Activated CD4-positive, alpha-beta memory T cell treated with anti-CD3 and anti-CD28 coated beads for 36 hours (primary cell): ENCODE measurements around the gene CYTH4. TPM values are rescaled to one million over a fixed set of nuclear protein-coding genes. Genes with fewer than 3 reads are reported as not detected.

Experiments used
- CTCF ChIA-PET: fragments of 350-600 bp; sonication (Branson Sonifier 250); formaldehyde crosslinking; loops from one replicate; lab custom pipeline; 2021; ENCODE audit warnings: antibody characterized with exemption, inconsistent platforms; lab: Charles Lee
- POLR2A ChIA-PET: fragments of 350-600 bp; sonication (Branson Sonifier 250); formaldehyde crosslinking; loops from one replicate; lab custom pipeline; 2021; ENCODE audit warnings: antibody characterized with exemption; lab: Charles Lee
- DNase-seq: peaks from one replicate; pipeline ENCODE4 v3.0.0-alpha.2; 2020
- H3K27ac Mint-ChIP-seq: one replicate; pipeline ENCODE4 v1.8.0; 2021; ENCODE audit warnings: mixed read lengths
- H3K27me3 Mint-ChIP-seq: one replicate; pipeline ENCODE4 v1.8.0; 2021; ENCODE audit warnings: mixed read lengths
- H3K36me3 Mint-ChIP-seq: one replicate; pipeline ENCODE4 v1.8.0; 2021; ENCODE audit warnings: mixed read lengths
- H3K4me1 Mint-ChIP-seq: one replicate; pipeline ENCODE4 v1.8.0; 2021; ENCODE audit warnings: low read depth, mixed read lengths
- H3K4me3 Mint-ChIP-seq: one replicate; pipeline ENCODE4 v1.8.0; 2021; ENCODE audit warnings: mild to moderate bottlenecking, mixed read lengths
- H3K9me3 Mint-ChIP-seq: one replicate; pipeline ENCODE4 v1.8.0; 2021; ENCODE audit warnings: mixed read lengths
- intact Hi-C: fragments of 100-400 bp; cut with micrococcal nuclease; formaldehyde crosslinking; loops from one replicate; pipeline ENCODE4 v1.15.1; 2023
- total RNA-seq, 2 experiments: library from RNA; stranded (reverse); gene quantifications; one replicate each; pipeline ENCODE4 v1.2.3, GENCODE V29; 2021

Gene CYTH4
- total RNA-seq, 2 experiments from 2014 or later, result 58.7 to 60.5 TPM

DNA sequence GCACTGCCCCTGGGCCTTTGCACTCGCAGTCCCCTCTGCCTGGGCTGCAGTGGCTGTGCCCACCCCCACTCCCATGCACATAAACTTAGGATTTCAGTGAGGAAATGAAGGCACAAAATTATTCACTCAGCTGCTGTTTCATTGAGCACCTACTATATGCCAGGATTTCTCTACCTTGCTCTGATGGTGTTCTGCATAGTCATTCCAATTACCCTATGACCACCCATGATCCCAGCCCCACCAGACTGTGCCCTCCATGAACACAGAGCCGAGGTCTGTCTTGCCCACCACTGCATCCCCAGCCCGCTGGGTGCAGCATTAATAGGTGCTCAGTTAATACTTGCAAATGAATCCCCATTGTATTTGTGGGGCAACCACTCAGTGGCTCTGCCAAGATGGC, 10.9 kb downstream of the CYTH4 start:
- H3K4me1 Mint-ChIP-seq, result peaks cover 67% of the 10 kb centered on the region
- ChIA-PET CTCF (no interaction called here), POLR2A (no interaction called here)
- H3K36me3 Mint-ChIP-seq, result peaks cover 35% of the 10 kb centered on the region
- no peak for DNase-seq
- intact Hi-C loops, result no loop called here
- no peak overlapping the region for H3K4me3 Mint-ChIP-seq
- H3K27ac Mint-ChIP-seq, result no peak overlapping the region
- H3K27me3 Mint-ChIP-seq, result no peaks in the 10 kb centered on the region
- no peaks in the 10 kb centered on the region for H3K9me3 Mint-ChIP-seq

DNA sequence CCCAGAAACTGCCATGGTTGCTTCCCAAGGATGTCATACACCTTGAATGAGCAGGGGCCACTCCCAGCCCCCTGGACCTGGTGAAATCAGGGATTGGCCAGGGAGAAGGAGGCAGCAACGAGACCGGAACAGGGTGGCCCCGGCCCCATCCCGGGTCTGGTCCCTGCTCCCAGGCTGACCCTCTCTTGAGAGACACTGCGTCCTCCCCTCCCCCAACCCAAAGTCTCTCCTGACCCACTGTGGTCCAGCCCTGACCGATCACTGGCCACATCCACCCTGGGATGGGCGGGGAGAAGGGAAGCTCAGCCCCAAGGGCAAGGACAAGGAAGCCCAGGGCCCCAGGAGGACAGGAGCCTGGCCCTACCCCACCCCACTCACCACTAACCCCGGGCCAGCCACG, 12.4 kb downstream of the CYTH4 start:
- Mint-ChIP-seq H3K36me3 (peaks cover 31% of the 10 kb centered on the region), H3K9me3 (no peaks in the 10 kb centered on the region), H3K4me3 (no peak overlapping the region), H3K27me3 (no peaks in the 10 kb centered on the region), H3K4me1 (peaks cover 63% of the 10 kb centered on the region), H3K27ac (peak overlapping the region; percentile 25)
- DNase-seq, result no peak
- intact Hi-C loops, result no loop called here
- ChIA-PET POLR2A (no interaction called here), CTCF (interaction anchor here (1.5 kb wide), 1 partner anchor 22 kb away, joined by 3 read pairs; no protein-coding TSS in a partner anchor)

DNA sequence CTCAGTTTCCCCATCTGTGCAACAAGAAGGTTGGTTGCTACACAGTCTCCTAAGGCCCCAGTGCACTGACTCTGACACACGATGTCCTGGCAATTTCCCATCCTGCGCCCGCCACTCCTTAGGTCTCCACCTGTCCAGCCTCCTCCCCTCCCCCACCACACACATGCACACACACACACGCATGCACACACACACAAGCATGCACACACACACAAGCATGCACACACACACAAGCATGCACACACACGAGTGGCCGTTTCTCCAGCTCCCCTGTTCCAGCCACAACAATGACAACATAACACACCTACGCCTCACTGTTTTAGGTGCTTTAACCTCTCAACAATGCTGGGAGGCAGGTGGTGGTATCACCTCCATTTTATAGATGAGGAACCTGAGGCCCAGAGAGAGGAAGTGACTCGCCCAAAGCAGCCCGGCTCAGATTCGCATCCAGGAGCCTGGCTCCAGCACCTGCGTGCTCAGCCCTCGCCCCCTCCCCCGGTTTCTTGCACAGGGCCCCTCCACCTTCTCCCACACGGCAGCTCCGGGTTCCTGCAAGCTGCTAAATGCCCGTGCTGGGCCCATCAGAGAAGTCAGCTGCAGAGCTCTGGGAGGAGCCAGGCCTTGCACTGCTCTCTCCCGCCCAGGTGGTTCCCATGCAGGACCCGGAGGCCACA, 13.0 kb downstream of the CYTH4 start:
- Mint-ChIP-seq H3K4me1 (peaks cover 64% of the 10 kb centered on the region), H3K27ac (peak overlapping the region; percentile 33), H3K4me3 (no peak overlapping the region), H3K36me3 (peaks cover 32% of the 10 kb centered on the region), H3K9me3 (no peaks in the 10 kb centered on the region), H3K27me3 (no peaks in the 10 kb centered on the region)
- intact Hi-C loops, result no loop called here
- no peak for DNase-seq
- CTCF ChIA-PET, result interaction anchor here (1.0 to 1.5 kb wide), 3 partner anchors 8 to 30 kb away, joined by 3 to 4 read pairs (median 3); no protein-coding TSS in a partner anchor
- POLR2A ChIA-PET, result no interaction called here

DNA sequence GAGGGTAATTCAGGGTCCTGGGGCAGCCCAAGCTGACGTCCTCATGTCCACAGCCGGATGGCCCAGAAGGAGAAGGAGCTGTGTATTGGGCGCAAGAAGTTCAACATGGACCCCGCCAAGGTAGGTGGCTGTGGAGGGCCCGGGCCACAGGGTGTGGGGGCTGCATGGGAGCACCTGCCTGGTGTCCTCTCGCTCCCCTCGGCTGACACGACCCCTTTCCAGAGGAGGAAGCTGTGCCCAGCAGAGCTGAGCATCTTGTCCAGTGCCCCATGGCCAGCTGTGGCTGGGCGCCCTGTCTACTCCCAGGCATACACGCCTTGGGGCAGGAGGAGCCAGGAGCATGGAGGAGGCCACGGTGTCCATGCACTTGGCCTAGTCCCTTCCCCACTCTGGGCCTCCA, 13.6 kb downstream of the CYTH4 start:
- intact Hi-C loops, result no loop called here
- no peaks in the 10 kb centered on the region for H3K9me3 Mint-ChIP-seq
- no peak overlapping the region for H3K4me3 Mint-ChIP-seq
- peak overlapping the region; percentile 33 for H3K27ac Mint-ChIP-seq
- H3K36me3 Mint-ChIP-seq, result peaks cover 37% of the 10 kb centered on the region
- no peak for DNase-seq
- ChIA-PET CTCF (interaction anchor here (1.0 to 1.9 kb wide), 5 partner anchors 9 to 133 kb away, joined by 3 to 6 read pairs (median 3); no protein-coding TSS in a partner anchor), POLR2A (interaction anchor here (1.4 kb wide), 1 partner anchor 15 kb away, joined by 3 read pairs; no protein-coding TSS in a partner anchor)
- H3K27me3 Mint-ChIP-seq, result no peaks in the 10 kb centered on the region
- H3K4me1 Mint-ChIP-seq, result peaks cover 65% of the 10 kb centered on the region

DNA sequence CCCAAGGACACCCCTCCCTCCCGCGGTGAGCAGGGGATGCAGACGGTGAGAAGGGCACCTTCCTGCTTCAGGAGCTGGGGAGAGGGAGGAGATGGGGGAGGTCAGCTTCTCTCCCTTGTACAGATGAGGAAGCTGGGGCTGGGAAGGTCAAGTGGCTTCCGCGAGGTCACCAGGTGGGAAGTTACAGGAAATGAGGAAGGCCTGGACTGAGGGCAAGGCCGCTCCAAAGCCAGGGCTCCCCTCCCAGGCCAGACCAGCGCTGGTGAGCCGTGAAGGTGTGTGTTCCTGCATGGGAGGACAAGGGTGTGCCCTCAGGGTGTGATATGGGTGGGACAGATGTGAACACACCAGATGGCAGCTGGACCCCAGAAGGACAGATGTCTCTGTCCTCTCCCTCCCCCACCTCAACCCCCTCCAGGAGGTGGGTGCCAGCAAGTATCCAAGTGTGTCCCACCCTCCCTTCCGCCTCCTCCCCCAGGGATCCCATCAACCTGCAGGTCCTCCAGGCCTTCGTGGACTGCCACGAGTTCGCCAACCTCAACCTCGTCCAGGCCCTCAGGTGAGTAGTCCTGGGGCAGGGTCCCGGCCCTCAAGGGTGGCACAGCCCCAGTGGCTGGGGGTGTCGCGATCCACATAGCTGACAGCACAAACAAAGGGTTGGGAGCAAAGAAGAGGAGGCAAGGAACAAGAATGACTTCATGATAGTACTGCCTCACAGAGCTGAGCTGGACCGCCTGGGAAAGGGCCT, 16.6 kb downstream of the CYTH4 start:
- H3K27me3 Mint-ChIP-seq, result no peaks in the 10 kb centered on the region
- H3K9me3 Mint-ChIP-seq, result no peaks in the 10 kb centered on the region
- ChIA-PET CTCF (interaction anchor here (0.9 to 3.5 kb wide), 4 partner anchors 8 to 39 kb away, joined by 3 to 10 read pairs (median 4); no protein-coding TSS in a partner anchor), POLR2A (interaction anchor here (1.2 kb wide), 1 partner anchor 16 kb away, joined by 3 read pairs; no protein-coding TSS in a partner anchor)
- H3K4me1 Mint-ChIP-seq, result peaks cover 69% of the 10 kb centered on the region
- H3K36me3 Mint-ChIP-seq, result peaks cover 35% of the 10 kb centered on the region
- peak overlapping the region; percentile 56 for H3K27ac Mint-ChIP-seq
- intact Hi-C loops, result no loop called here
- no peak for DNase-seq
- H3K4me3 Mint-ChIP-seq, result no peak overlapping the region

DNA sequence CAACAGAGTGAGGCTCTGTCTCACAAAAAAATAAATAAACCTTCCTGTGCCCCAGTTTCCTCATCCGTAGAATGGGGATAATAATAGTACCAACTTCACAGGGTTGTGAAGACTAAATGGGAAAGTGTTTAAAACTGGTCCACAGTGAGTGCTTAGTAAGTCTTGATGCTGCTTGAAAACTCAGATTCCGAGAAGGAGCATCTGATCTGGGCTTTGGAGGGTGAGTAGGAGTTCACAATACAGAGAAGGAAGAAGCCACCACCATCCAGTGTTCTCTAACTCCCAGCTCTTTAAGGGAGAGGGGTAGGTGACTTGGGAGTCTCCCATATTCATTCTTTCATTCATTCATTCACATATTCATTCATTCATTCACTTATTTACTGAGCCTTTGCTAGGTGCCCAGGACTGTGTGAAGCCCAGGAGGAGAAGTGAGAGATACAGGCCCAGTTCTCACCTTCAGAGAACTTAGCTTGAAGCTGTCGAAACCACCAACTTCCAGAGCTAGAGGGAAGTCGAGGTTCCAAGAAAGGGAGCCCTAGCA, 17.7 kb downstream of the CYTH4 start:
- no peak for DNase-seq
- ChIA-PET CTCF (interaction anchor here (1.0 to 3.5 kb wide), 4 partner anchors 16 to 40 kb away, joined by 3 to 10 read pairs (median 3); no protein-coding TSS in a partner anchor), POLR2A (interaction anchor here (0.8 to 1.2 kb wide), 2 partner anchors 15 to 18 kb away, joined by 3 to 6 read pairs; partner anchors contain the start of gene CYTH4)
- Mint-ChIP-seq H3K36me3 (peaks cover 36% of the 10 kb centered on the region), H3K4me3 (peak overlapping the region; percentile 28), H3K27ac (peak overlapping the region; percentile 94), H3K9me3 (no peaks in the 10 kb centered on the region), H3K4me1 (peaks cover 72% of the 10 kb centered on the region), H3K27me3 (no peaks in the 10 kb centered on the region)
- intact Hi-C loops, result no loop called here

DNA sequence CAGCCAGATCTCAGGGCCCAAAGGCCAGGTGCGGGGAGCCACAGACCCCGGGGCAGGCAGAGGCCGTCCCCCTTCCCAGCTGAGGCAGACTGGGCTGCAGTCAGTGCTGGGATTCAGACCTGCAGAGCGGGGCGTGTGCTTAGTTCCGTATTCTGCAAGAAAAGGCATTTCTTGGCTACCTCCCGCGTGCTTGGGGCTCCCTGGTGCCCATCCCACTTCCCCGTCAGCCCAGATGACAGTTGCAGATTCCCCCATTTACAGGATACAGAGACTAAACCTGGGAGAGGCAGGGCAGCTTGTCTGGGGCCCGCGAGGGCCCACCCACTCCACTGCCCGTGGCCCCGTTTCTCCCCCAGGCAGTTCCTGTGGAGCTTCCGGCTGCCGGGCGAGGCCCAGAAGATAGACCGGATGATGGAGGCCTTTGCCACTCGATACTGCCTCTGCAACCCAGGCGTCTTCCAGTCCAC, 18.3 kb downstream of the CYTH4 start:
- DNase-seq, result peak; percentile 64
- CTCF ChIA-PET, result interaction anchor here (1.0 to 2.4 kb wide), 4 partner anchors 16 to 40 kb away, joined by 3 to 9 read pairs (median 3); no protein-coding TSS in a partner anchor
- Mint-ChIP-seq H3K36me3 (peaks cover 36% of the 10 kb centered on the region), H3K4me1 (peaks cover 72% of the 10 kb centered on the region), H3K4me3 (peak overlapping the region; percentile 64), H3K27ac (peak overlapping the region; percentile 94), H3K27me3 (no peaks in the 10 kb centered on the region), H3K9me3 (no peaks in the 10 kb centered on the region)
- POLR2A ChIA-PET, result interaction anchor here (0.8 kb wide), 2 partner anchors 19 to 28 kb away, joined by 3 to 6 read pairs; partner anchors contain the start of gene CYTH4
- intact Hi-C loops, result no loop called here

DNA sequence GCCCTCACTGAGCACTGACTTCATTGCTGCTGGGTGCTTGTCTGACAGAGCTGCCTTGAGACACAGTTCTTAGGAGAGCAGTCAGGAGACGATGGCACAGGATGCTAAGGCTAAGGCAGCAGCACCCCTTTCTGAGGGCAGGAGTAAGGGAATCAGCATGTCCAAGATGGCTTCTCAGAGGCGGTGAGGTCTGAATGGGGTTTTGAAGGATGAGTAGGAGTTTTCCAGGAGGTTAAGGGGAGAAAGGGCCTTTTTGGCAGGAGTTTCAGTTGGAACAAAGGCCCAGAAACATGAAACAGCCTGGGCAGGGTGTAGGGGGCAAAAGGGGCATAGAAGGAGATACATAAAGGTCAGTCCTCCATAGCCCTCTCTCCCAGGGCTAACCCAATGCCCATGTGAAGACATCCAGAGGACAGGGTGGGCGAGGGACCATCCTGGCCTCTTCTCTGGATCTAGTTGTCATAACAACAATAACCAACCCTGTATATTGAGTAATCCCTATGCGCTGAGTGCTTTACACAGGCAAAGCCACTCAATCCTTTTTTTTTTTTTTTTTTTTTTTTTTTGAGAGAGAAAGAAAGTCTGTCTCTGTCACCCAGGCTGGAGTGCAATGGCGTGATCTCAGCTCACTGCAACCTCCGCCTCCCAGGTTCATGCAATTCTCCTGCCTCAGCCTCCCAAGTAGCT, 19.0 kb downstream of the CYTH4 start:
- intact Hi-C loops, result no loop called here
- peak overlapping the region; percentile 64 for H3K4me3 Mint-ChIP-seq
- DNase-seq, result no peak
- H3K27me3 Mint-ChIP-seq, result no peaks in the 10 kb centered on the region
- peaks cover 77% of the 10 kb centered on the region for H3K4me1 Mint-ChIP-seq
- H3K9me3 Mint-ChIP-seq, result no peaks in the 10 kb centered on the region
- H3K27ac Mint-ChIP-seq, result peak overlapping the region; percentile 94
- peaks cover 40% of the 10 kb centered on the region for H3K36me3 Mint-ChIP-seq
- ChIA-PET CTCF (interaction anchor here (1.0 to 2.4 kb wide), 4 partner anchors 15 to 40 kb away, joined by 3 to 9 read pairs (median 3); no protein-coding TSS in a partner anchor), POLR2A (interaction anchor here (0.8 kb wide), 2 partner anchors 19 to 29 kb away, joined by 3 to 6 read pairs; partner anchors contain the start of gene CYTH4)

DNA sequence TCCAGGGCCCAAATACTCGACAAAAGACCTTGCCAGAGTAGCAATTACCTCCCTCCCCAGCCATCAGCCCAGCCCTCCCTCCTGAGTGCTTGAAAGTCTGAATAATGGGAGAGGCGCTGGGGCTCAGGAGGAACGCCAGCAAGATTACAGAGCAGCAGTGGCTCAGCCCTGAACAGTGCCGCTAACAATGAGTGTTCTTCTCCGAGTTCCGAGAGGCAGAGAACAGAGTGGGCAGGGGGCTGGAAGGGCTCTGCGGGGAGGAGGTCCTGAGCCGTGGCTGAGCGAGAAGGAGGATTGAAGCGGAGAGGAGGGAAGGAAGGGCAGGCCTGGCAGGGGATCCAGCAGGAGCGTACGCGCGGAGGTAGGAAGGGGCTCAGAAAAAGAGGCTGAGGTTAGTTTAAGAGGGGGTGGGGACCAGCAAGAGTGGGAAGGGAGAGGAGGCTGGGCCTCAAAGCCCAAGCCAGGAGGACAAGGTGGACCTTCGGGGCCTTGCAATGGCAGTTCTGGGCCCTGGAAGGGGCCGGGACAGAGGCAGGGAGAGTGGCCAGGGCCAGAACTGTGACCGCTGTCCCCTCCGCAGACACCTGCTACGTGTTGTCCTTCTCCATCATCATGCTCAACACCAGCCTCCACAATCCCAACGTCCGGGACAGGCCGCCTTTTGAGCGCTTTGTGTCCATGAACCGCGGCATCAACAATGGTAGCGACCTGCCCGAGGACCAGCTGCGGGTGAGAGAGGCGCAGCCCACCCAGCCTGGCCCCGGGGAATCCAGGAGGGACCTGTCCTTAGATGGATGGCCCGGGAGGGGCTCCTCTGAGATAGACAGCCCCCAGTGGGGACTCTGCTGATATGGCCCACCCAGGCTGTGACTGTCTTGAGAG, 20.6 kb downstream of the CYTH4 start:
- no peaks in the 10 kb centered on the region for H3K27me3 Mint-ChIP-seq
- peak overlapping the region; percentile 91 for H3K27ac Mint-ChIP-seq
- ChIA-PET POLR2A (interaction anchor here (1.2 kb wide), 1 partner anchor 20 kb away, joined by 5 read pairs; the partner anchor contains the start of gene CYTH4), CTCF (interaction anchor here (0.7 to 2.4 kb wide), 2 partner anchors 42 to 169 kb away, joined by 3 to 9 read pairs; no protein-coding TSS in a partner anchor)
- no peaks in the 10 kb centered on the region for H3K9me3 Mint-ChIP-seq
- H3K4me1 Mint-ChIP-seq, result peaks cover 87% of the 10 kb centered on the region
- intact Hi-C loops, result loop anchor here (1.0 kb wide), 1 partner anchor 21 kb away; the partner anchor contains the start of gene CYTH4
- peaks cover 39% of the 10 kb centered on the region for H3K36me3 Mint-ChIP-seq
- no peak for DNase-seq
- H3K4me3 Mint-ChIP-seq, result no peak overlapping the region

DNA sequence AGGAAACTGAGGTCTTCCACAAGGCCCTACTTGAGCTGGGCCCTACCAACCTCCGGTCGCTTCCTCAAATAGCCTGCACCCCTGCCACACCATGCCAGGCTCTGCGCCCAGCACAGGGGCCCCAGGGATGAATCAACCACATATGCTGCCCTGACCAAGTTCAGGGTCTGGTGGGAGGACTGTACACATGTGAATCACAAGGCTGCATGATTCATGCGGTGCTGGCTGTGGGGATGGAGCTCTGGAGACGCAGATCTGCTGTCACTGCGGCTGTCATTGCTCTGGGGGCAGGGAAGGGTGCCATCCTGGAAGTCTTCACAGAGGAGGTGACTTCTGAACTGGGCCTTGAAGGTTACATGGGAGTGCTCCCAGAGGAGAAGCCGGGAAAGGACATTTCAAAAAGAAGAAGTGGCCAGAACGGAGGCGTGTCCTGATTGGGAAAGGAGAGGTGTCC, 21.5 kb downstream of the CYTH4 start:
- intact Hi-C loops, result loop anchor here (1.0 kb wide), 1 partner anchor 22 kb away; the partner anchor contains the start of gene CYTH4
- H3K36me3 Mint-ChIP-seq, result peaks cover 46% of the 10 kb centered on the region
- POLR2A ChIA-PET, result interaction anchor here (0.6 to 1.2 kb wide), 5 partner anchors 14 to 263 kb away, joined by 3 to 5 read pairs (median 4); partner anchors contain the start of gene CYTH4

More for the DNA sequence above, 21.5 kb downstream of the CYTH4 start:
- H3K4me3 Mint-ChIP-seq, result no peak overlapping the region
- peak; percentile 90 for DNase-seq
- CTCF ChIA-PET, result interaction anchor here (0.9 to 1.6 kb wide), 6 partner anchors 13 to 263 kb away, joined by 3 to 4 read pairs (median 3); no protein-coding TSS in a partner anchor
- H3K9me3 Mint-ChIP-seq, result no peaks in the 10 kb centered on the region
- no peaks in the 10 kb centered on the region for H3K27me3 Mint-ChIP-seq
- H3K27ac Mint-ChIP-seq, result peak overlapping the region; percentile 91
- peaks cover 89% of the 10 kb centered on the region for H3K4me1 Mint-ChIP-seq
